Measurements from ENCODE around the gene TEX101. TPM values are rescaled to one million over a fixed set of nuclear protein-coding genes. Genes with fewer than 3 reads are reported as not detected.

The TEX101 gene
- polyA plus RNA-seq, 3 donors, result 0.16 TPM; not detected in 2

GRCh38 chr19:43457809-43458208, 43.1 kb downstream of the TEX101 start:
- Histone ChIP-seq H3K27ac (ENCODE audit: low read depth in 1 of 2, low read length in 2 of 2) (no peak overlapping the region), H3K4me3 (replicated peaks in 1 of 3; ENCODE audit: low read depth in 2 of 3, low read length in 3 of 3) (no peak overlapping the region), H2AFZ (ENCODE audit: insufficient read depth, low read depth, low read length, poor library complexity, severe bottlenecking) (no peak overlapping the region), H4K20me1 (ENCODE audit: insufficient read depth, low read length) (no peaks in the 10 kb centered on the region), H3K4me1 (ENCODE audit: control insufficient read depth in 1 of 2, insufficient read depth in 2 of 2, low read length in 2 of 2) (peaks cover 21 to 24% of the 10 kb centered on the region in 2 donors), H3K4me2 (replicated peaks; ENCODE audit: extremely low read depth, low read length, poor library complexity, severe bottlenecking) (no peak overlapping the region), H3K36me3 (replicated peaks in 1 of 2; ENCODE audit: control insufficient read depth in 1 of 2, insufficient read depth in 2 of 2, low read length in 2 of 2) (no peaks in the 10 kb centered on the region), H3K27me3 (ENCODE audit: control insufficient read depth in 2 of 2, insufficient read depth in 2 of 2, low read length in 2 of 2) (no peaks in the 10 kb centered on the region), H3K79me2 (ENCODE audit: insufficient read depth, low read length) (no peaks in the 10 kb centered on the region), H3K9ac (ENCODE audit: insufficient read depth, low read length, poor library complexity, severe bottlenecking) (no peak overlapping the region), H3K9me3 (replicated peaks in 1 of 2; ENCODE audit: control insufficient read depth in 1 of 2, insufficient read depth in 1 of 2, low read length in 2 of 2) (peaks cover 0 to 1% of the 10 kb centered on the region in 2 donors)
- WGBS (ENCODE audit: insufficient coverage), result 87% methylated on average over 4 of the region's 4 CpGs
- no peak for DNase-seq
- Mint-ChIP-seq H3K36me3 (peaks cover 3 to 4% of the 10 kb centered on the region in 2 donors), H3K4me3 (no peak overlapping the region), H3K4me1 (peaks cover 25% of the 10 kb centered on the region), H3K27me3 (ENCODE audit: low read depth in 3 of 3) (peaks cover 3 to 11% (median 3%) of the 10 kb centered on the region in 3 donors), H3K27ac (no peak overlapping the region), H3K9me3 (peaks cover 0 to 2% (median under 1%) of the 10 kb centered on the region in 7 donors)
- no peak for TF ChIP-seq CTCF (IDR thresholded peaks at IDR 0.05)
- intact Hi-C loops (cut with micrococcal nuclease), result loop anchor here in 1 of 2 donors (10.0 kb wide), 1 partner anchor 347 kb away; the partner anchor contains the start of gene LYPD5

- H3K9me3 ChIP-seq (replicated peaks in 1 of 2; ENCODE audit: control insufficient read depth in 1 of 2, insufficient read depth in 1 of 2, low read length in 2 of 2), result no peaks in the 10 kb centered on the region
- H3K27ac ChIP-seq (ENCODE audit: low read depth in 1 of 2, low read length in 2 of 2), result no peak overlapping the region
- Mint-ChIP-seq H3K27me3 (ENCODE audit: low read depth in 3 of 3) (peaks cover 8 to 19% (median 9%) of the 10 kb centered on the region in 3 donors), H3K4me3 (no peak overlapping the region), H3K9me3 (peaks cover 0 to under 1% (median 0%) of the 10 kb centered on the region in 7 donors), H3K36me3 (peaks cover 3% of the 10 kb centered on the region in 2 donors), H3K4me1 (peaks cover 34% of the 10 kb centered on the region), H3K27ac (peak overlapping the region in 1 of 7 donors; percentile 28)
- intact Hi-C loops (cut with micrococcal nuclease), result no loop called here
- TF ChIP-seq CTCF (IDR thresholded peaks at IDR 0.05), result no peak
- no peak overlapping the region for H3K4me2 ChIP-seq (replicated peaks; ENCODE audit: extremely low read depth, low read length, poor library complexity, severe bottlenecking)
- no peak overlapping the region for H2AFZ ChIP-seq (ENCODE audit: insufficient read depth, low read depth, low read length, poor library complexity, severe bottlenecking)
- H3K36me3 ChIP-seq (replicated peaks in 1 of 2; ENCODE audit: control insufficient read depth in 1 of 2, insufficient read depth in 2 of 2, low read length in 2 of 2), result no peaks in the 10 kb centered on the region
- H3K4me3 ChIP-seq (replicated peaks in 1 of 3; ENCODE audit: low read depth in 2 of 3, low read length in 3 of 3), result no peak overlapping the region
- no peak overlapping the region for H3K9ac ChIP-seq (ENCODE audit: insufficient read depth, low read length, poor library complexity, severe bottlenecking)
- H3K27me3 ChIP-seq (ENCODE audit: control insufficient read depth in 2 of 2, insufficient read depth in 2 of 2, low read length in 2 of 2), result no peaks in the 10 kb centered on the region
- no peaks in the 10 kb centered on the region for H3K79me2 ChIP-seq (ENCODE audit: insufficient read depth, low read length)
- no peak for DNase-seq
- 93% methylated on average over 5 of the region's 16 CpGs for WGBS (ENCODE audit: insufficient coverage)
- no peaks in the 10 kb centered on the region for H4K20me1 ChIP-seq (ENCODE audit: insufficient read depth, low read length)
- H3K4me1 ChIP-seq (ENCODE audit: control insufficient read depth in 1 of 2, insufficient read depth in 2 of 2, low read length in 2 of 2), result peaks cover 30 to 35% of the 10 kb centered on the region in 2 donors
Observed at GRCh38 chr19:43460362-43461016, 45.8 kb downstream of the TEX101 start.

Data from CD14-positive monocyte (primary cell).